HG02973 (cell line): ENCODE data around the gene KIAA0930.

ENCODE experiments used
- ATAC-seq: cut with Tn5 transposase; IDR thresholded peaks from one replicate; pipeline ENCODE4 v1.9.1; 2021; ENCODE audit warnings: moderate library complexity; ENCODE audit not compliant: unreplicated experiment

KIAA0930 gene

DNA sequence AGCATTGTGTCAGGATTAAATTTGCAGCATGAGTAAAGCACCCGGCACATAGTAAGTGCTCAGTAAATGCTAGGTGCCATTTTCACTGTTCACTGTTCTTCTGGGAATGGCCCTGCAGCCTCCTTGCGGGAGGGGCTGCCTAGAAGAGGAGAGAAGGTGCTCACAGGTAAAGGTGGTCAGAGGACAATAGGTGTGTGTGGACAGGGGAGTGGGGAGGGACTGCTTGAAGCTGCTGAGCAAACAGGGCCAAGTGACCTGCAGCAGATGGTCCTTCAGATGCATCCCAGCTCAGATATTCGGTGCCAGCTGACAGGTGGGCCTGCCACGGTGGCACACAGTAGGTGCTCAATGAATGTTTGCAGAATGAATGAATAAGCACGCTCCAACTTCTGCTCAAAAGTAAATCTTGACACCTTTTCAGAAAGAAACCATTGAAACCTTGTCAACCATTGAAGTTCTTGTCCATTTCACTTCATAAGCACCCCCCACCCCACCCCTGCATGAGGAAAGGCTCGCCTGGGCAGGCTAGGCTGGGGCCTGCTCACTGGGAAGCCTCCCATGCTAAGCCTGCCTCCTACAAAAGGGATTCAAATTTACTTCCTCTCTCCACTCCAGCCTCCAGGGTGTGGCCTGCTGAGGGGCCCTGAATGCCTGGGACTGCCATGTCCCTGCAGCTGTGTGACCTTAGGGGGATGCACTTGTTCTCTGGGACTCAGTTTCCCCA is 1.6 kb downstream of the KIAA0930 start:
- ATAC-seq, result no peak

DNA sequence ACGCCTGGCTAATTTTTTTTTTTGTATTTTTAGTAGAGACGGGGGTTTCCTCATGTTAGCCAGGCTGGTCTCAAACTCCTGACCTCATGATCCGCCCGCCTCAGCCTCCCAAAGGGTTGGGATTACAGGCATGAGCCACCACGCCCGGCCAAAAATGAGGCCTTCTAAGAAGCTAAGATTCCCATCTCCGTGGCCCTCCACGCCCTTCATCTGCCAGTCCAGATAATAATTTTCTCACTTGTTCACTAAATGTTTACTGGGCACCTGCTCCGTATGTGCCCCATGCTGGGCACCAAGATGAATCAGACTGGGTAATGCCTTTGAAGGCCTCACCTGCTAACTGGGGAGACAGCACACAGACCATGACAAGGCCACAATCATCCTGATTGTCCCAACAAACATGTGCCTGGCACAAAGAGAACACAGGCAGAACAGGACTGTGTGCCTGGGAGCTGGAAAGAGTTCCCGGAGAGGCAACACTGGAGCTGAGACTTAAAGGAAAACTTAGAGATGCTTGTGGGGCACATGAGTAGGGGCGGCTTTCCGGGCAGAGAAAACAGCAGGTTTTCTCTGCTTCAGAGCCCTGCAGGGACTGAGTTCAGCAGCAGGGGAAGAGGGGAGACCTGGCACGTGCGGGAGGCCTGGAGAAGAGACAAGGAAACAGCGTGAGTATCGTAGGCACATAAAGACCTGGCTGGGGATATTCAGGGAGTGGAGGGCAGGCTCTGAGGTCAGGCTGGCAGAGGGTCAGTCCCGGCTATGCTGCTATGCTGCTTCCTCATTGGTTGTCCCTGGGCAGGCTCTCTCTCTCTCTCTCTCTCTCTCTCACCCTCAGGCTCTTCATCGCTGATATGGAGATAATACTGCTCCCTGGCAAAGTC is 2.4 kb downstream of the KIAA0930 start:
- ATAC-seq, result no peak

DNA sequence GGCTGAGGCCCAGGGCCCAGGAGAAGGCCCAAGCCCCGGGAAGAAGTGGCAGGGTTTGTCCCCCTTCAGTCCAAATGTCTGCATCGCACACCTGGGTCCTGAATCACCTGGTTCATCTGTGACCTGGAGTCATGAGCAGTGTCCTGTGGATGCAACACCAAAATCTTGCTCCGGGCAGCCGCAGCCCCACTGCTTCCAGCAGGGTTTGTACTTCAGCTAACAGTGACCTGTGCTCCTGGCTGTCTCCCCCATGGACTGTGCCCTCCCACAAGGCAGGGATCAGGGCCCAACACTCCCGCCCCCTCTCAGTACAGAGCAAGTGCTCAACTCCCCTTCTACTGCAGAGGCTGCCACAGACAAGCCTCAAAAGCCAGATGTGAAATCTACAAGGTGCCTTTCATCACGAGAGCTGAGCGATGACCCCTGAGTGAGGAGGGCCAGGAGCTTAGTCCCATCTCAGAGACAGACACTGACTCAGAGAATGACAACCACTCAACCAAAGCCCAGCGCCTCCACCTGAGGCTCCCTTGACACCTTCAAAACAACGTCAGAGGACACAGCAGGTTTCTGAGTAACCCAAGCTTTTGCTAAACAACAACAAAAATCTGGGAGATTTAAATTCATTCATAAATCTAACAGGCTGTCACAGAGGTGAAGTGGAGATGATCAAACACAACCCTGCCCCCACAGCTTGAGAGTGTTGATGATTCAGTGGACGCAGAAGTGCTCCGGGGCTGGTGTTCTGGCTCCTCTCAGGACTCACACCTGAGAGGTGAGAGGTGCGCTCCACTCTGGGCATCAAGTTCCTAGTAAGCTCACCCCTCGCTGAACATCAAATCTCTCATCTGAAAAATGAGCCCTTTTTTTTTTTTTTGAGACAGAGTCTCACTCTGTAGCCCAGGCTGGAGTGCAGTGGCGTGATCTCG is 3.4 kb downstream of the KIAA0930 start:
- no peak for ATAC-seq

DNA sequence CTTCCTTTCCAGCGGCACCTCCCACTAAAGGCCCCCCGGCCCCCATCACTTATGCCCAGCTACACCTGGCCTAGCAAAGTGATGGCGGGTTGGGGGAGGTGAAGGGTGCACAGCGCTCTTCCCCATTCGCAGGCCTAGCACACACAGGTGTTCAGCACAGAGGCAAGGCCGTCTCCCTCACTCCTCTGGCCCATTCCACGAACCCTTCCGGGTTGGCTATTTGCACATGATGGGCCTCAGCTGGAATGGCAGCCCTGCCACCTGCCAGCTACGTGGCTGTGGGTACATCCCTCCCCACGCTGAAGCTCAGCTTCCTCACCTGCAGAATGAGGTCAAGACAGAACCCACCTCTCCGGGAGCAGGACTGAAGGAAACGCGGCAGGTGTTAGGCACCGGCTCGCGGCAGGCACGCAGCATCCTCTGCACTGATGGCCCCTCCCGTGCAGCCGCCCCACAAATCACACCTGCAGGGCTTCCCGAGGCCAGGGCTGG is 4.8 kb downstream of the KIAA0930 start:
- ATAC-seq, result no peak

DNA sequence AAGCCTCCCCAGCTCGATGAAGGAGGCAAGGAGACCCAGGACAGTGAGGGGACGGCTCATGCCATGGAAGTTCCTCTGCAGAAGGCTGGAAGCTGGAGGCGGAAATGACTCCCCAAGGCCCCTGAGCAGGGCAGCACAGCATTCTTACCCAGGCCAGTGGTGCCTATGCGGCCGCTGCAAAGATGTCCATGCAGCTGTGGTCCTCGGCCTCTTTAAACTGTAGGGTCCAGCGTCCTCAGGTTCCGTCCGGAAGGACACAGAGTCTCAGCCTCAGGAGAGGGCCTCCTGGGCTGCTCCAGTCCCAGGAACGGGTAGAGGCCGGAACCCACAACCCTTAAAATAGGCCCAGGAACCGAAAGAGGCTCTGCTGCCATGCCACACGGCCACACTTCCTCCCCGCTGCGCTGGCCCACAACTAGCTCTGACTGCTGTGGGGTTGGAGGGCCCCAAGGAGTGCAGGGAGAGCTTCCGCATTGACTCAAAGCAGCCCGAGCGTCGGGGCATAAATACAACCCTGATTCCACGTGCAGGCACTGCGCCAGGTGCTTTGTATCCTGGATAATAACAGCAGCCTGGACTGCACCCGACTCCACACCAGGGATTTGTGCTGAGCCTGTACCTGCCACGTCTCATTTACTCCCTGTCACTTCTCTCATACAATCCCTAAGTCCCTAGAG is 5.5 kb downstream of the KIAA0930 start:
- no peak for ATAC-seq

DNA sequence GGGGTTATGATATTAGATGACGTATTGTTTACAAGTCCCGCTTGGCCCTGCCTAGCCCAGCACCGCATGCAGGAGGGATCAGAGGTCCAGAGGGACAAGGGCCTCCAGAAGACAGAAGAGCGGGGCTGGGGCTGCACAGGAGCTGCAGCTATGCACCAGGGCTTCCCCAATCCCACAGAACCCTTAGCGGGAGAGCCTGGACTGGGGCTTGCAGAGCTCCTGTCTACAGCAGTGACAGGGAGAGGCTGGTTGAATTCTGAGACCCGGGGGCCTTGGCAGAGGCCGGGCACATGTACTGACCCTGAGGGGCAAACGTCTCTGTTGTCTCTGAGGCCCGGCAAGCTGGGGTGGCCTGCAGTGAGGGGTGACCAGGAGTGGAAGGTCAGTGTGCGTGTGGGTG is 6.9 kb downstream of the KIAA0930 start:
- no peak for ATAC-seq

DNA sequence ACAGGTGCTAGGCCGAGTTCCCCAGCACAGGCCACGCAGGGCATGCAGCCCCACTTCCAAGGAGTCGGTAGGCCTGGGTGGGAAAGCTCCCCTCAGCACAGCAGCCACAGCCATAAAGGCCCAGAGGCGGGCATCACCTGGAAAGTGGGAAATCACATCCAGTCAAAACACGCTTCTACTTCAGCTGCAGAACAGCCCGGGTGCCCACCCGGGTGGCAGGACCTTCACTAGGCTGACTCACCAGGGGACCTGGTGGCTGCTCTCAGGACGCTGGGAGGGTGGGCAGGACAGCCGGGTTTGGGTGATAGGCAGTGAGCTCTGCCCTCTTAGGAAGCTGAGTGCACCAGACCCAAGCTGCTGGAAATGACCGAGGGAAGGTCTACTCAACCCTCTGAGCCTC is 7.3 kb downstream of the KIAA0930 start:
- no peak for ATAC-seq

DNA sequence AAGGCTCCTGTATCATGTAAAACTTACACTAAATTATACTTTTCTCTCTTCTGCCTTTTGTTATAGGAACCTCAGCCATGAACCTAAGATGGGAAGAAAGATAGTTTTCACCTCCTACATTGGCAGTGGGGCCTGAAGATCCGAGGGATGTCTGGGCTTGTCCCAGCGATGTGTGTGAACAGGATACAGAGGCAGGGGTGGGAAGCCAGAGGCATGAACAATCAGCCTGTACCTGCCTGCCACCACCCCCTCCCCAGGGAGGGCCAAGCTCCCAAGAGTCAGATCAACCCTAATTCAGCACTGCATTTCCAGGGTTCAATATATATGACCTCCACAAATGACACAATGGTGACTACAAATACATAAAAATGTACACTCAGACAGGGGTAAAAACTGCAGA is 9.4 kb downstream of the KIAA0930 start:
- ATAC-seq, result no peak

DNA sequence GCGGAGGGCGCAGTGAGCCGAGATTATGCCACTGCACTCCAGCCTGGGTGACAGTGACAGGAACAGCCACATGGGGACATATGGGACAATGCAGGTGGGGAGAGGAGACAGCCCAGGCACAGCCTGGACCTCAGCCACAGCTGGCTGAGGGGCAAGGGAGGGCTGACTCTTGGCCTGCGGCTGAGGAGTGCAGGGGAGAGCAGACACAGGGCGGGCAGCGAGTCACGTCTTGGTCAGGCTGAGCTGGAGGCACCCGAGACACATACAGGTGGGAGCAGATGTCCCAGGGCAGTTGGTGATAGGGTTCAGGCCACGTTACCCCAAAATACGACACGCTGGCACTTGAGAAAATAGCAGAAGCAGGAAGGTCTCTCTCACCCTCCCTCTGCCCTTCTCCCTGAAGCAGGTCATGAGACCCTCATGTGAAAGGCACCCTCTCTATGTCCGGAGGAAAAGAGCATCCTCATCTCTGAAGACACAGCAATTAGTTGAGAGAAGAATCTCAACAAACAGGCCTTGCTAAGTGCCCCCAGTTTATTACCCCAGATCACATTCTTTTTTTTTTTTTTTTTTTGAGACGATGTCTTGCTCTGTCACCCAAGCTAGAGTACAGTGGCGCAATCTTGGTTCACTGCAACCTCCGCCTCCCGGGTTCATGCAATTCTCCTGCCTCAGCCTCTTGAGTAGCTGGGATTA is 10.5 kb downstream of the KIAA0930 start:
- no peak for ATAC-seq

DNA sequence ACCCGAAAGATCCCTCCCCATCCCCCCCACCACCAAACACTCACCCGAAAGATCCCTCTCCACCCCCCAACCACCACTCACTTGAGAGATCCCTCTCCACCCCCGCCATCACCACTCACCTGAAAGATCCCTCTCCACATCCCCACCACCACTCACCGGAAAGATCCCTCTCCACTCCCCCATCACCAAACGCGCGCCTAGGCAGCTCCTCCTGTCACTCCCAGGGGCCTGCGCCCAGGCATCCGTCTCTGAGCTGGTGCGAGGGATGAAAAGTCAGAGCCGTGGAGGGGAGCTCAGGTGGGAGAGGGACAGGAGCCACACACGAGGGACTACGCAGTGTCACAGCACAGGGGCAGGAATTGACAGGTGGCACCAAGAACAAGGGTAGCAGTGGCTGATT is 11.5 kb downstream of the KIAA0930 start:
- no peak for ATAC-seq

DNA sequence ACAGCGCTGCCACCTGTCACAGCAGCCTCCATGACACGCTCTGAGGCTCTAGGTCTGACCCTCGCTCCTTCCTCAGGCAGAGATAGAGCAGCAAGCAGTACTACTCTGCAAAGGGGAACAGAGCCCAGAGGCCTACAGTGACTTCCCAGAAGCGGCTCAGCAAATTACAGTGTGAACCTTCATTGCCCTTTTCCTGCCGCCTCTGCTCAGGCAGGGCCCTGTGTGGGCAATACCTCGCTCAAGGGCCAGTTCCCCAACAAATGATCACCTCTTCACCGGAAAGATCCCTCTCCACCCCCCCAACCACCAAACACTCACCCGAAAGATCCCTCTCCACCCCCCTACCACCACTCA is 12.3 kb downstream of the KIAA0930 start:
- ATAC-seq, result no peak

DNA sequence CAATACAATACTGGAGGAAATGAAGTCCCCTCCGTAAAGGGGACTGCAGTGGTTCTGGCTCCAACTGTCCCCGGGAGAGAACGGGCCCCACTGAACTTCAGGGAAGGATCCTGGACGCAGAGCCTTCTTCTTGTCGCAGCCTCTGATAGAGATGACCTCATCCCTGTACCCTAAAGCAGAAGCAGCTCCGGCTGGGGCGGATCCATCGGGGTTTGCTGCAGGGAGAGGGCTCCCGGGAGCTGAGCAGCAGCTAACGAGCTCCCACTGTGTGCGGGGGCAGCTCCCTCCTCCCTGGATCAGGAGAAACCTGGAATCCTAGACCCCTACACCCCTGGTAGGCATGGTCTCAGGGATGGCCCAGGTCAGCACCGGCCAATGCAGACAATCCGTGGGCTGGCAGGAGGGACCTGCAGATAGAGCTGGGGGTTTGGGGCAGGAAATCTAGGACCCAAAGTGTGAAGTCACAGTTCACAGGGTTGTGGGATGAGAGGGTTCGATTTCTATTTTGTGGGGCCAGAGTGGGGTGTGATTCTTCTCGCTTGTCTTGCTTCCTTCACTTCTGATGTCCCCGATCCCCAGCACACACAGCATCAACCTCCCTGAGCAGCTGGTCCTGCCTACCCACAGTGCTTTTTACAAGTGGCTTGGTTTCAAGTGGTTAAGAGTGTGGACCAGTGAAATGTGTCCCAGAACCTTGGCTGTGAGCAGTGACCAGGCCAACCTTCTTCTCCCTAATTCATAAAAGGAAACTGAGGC is 12.9 kb downstream of the KIAA0930 start:
- no peak for ATAC-seq

DNA sequence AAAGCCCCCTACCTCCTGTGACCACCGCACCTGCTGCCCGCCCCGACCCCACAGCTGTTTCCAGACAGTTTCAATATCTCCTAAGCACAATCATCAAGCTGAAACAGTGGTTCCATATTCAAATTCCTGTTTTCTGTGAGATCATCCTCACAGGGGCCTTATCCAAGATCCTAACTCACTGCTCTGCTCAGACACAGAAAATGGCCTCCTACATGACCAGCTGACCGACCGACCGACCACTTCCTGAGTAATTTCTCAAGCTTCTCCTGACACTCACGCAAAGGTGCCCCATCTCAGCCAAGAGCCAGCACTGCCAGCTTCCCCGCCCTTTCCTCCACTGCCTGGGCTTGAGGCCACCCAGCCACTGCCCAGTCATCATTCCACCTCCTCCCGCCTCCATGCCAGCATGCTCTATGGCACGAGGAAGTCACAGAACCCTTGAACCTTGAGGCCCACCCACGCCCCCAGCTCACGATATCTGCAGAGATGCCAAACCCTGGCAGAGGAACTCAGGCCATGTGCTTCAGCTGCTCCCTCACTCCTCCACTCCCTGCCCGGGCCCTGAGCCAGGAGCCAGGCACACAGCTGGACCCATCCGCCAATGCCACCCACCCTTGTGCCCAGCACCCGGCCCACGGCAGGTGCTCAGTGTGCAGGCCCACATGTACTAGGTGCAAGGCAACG is 14.0 kb downstream of the KIAA0930 start:
- no peak for ATAC-seq

DNA sequence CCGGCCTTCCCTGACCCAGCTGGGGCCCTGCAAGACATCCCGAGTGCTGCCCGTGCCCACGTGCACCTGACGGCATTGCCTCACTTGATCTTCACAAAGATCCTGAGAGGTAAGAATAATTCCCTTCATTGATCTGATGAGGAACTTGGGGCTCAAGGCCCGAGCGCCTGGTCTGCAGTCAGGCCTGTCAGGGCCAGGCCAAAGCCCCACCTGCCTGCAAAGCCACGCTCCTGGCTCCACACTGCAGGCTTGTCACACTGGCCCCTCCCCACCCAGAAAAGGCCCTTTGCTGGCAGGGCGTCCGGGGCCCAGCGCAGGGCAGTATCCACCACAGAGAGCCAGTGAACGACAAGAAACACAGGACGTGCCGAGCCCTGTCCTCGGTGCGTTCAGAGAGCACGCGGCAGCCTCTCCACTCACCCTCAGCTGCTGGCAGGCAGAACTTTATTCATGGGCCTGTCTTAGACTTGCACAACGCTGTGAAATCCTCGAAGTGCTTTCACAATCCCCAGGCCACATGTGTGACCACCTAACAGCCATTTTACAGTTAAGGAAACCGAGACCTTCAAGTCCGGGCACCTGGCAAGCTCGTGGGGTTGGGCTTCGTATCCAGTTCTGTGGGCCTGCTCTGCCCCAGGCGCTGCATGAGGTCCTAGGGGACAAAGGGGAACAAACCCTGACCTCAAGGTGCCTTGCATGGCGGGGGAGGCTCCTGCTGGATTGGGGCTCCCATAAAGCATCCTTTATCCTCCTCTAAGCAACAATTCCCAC is 14.8 kb downstream of the KIAA0930 start:
- no peak for ATAC-seq

DNA sequence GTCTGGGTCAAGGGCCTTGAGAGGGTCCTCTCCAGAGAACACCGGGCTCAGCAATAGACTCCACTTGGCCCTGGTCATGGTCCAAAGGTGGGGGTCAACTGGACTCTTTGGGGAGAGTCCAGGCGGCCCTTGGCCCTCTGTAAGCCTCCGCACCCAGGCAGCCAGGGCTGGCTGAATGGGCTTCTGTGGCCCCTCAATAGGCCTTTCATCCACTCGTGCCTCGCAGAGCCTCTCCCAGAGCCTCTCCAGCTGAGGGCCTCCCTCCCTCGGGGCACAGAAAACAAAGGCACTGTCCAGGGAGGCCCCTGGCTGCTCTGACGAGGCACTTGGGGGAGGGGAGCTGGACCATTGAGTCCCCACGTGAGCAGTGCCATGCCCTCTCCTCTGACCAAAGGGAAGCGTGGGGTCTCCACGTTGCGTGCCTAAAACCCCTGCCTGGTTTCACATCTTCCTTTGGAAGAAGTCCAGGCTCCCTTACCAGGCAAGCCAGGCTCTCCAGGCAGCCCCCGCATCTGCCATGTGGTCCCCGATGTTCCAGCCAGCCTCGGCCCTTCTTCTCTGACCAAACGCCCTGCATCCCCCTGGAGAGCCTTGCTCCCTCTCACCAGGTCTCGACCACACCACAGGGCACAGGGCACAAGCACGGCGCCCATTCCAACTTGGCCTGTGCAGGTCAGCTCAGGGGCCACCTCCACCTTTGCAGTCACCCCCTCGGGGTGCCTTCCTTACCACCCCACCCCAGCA is 15.5 kb downstream of the KIAA0930 start:
- ATAC-seq, result no peak

DNA sequence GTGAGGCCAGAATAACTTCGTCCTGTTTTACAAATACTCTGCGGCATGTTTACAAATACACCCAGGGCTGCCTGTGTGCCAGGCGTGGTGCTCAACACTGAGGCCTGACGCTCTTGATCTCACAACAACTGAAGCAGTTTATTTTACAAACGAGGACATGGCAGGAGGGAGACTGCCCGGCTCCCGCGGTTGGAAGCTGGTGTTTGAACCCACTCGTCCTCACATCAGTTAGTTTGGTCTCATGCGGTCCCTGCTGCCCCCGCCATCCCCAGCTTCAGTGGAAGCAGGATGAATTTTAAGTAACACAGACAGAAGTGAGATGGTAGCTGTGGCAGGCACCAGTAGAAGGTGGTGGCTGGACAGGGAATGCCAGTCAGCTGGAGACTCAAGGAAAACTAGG is 16.4 kb downstream of the KIAA0930 start:
- no peak for ATAC-seq
